ENCODE measurements around the gene SLC33A1.
"Not testable (repeated sequence)": the region's sequence is repeated elsewhere in the genome, so short reads cannot be mapped to it uniquely, and the experiment has no call there.

The SLC33A1 gene

DNA sequence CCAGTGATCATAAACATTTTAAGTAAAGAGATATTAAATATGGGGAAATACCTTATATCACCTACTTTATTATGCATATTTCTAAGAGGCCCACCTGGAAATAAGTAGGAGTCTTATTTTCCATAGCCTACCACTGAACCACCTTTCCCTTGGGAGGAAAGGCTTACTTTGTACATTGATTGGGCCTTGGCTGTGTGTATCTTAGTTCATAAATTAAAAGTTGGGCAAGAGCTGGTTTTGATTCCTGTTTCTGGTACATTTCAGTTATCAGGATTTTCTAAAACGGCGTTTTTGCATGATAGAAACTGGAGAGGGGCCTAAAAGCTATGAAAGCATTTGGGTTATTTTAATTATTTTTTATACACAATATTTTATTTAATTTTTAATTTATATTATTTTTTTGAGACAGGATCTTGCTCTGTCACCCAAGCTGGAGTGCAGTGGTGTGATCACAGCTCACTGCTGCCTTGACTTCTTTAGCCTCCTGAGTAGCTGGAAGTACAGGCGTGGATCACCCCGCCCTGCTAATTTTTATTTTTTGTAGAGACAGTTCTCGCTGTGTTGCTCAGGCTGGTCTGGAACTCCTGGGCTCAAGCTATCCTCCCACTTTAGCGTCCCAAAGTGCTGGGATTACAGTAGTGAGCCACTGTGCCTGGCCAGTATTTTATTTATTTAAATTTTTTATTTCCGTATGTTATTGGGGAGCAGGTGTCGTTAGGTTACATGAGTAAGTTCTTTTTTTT, 18.8 kb upstream of the SLC33A1 start:
- no peak for TF ChIP-seq CTCF (IDR thresholded peaks at IDR 0.05; ENCODE audit: low read depth, low read length, missing control alignments)
- DNase-seq (ENCODE audit: extremely low read depth, low read depth), result no peak
- H3K4me3 ChIP-seq (replicated peaks; ENCODE audit: low read depth, low read length), result peak overlapping the region; percentile 89

DNA sequence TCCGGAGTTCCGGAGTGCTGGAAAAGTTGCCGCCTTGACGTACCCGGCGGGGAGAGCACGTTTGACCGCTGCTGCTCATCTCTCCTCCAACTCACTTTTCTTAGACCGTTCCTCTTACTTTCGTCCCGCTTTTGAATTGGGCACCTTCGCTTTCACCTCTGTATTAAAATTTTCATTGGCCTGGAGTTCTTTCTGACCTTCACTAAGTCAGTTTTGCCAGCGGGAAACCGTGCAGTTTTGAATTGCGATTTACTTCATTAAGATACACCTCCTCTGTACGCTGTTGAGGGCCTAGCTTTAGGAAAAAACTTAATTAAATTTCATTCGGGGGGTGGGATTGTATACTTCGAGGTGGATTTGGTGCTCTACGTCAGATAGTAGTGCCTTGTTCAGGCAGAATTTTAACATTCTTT, 17.5 kb upstream of the SLC33A1 start:
- DNase-seq (ENCODE audit: extremely low read depth, low read depth), result no peak
- TF ChIP-seq CTCF (IDR thresholded peaks at IDR 0.05; ENCODE audit: low read depth, low read length, missing control alignments), result no peak
- H3K4me3 ChIP-seq (replicated peaks; ENCODE audit: low read depth, low read length), result peak overlapping the region; percentile 89

DNA sequence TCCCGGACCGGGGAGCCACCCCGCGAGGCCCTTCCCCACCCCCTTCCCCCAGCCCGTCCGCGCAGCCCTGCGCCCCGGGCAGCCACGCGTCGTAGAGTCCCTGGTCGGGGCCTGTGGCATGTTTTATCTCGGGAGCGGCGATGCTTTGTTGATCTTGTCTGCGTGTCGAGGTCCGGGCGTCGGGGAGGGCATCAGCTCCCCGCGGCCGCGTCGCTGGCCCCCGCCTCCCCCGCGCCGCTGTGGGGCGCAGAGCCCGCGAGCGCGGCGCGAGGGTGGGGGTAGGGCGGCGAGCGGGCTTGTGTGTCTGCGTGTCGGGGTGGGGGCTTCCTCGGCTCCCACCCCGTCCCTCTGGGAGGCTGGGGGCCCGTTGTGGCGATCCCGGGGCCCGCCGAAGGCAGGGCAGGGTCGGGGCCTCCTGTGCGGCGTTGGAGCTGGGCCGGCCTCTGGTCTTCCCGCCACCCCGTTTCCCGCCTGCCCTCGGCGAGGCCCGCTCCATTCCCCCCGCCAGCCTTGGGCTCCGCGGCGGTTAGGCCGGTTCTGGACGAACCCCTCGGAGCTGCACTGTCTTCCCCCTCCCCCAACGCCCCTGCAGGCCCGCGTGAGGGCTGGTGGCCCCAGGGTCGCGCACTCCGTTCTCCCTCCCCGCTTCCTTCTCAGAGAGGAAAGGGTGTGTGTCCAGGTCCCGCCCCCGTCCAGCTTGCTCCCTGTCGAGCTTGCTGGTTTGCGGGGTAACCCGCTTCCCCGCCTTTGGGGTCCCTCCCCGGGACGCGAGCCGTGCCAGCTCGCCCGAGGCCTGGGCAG, 16.9 kb upstream of the SLC33A1 start:
- no peak for DNase-seq (ENCODE audit: extremely low read depth, low read depth)
- no peak for TF ChIP-seq CTCF (IDR thresholded peaks at IDR 0.05; ENCODE audit: low read depth, low read length, missing control alignments)
- peak overlapping the region; percentile 89 for H3K4me3 ChIP-seq (replicated peaks; ENCODE audit: low read depth, low read length)

DNA sequence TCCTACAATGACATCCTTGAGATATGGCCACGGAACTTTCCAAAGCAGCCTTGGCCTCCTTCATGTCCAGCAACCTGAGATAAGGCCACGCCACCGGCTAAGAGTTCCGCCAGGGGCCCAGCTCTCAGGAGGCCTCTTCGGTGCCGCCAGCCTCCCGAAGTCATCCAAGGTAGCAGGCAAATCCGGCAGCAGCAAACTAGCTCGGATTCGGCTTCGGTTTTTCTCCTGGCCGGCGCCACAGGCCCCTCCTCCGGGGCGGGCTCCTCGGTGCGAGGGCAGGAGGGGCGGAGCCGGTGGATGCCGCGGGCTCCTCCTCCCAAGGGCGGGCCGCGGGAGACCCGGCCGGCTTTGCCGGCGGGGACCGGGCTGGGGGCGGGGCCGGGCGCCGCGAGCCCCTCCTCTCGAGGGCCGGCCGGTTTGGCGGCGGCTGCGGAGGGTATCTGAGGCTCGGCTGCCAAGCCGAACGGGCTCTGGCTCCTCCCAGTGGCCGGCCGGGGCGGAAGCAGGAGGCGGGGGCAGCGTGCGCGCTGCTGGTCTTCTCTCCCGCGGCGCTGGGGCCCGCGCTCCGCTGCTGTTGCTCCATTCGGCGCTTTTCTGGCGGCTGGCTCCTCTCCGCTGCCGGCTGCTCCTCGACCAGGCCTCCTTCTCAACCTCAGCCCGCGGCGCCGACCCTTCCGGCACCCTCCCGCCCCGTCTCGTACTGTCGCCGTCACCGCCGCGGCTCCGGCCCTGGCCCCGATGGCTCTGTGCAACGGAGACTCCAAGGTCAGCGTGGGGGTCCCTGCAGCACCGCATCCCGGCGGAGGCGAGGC, 16.1 kb upstream of the SLC33A1 start, which contains the start of gene GMPS:
Gene GMPS, plus strand, starts transcription at position 518 of the 812 bp plus-strand sequence. Its CDS starts 221 bp downstream, at position 739.
- DNase-seq (ENCODE audit: extremely low read depth, low read depth), result peak; percentile 61
- TF ChIP-seq CTCF (IDR thresholded peaks at IDR 0.05; ENCODE audit: low read depth, low read length, missing control alignments), result peak; percentile 7
- peak within 1 kb of the TSS; percentile 89 for H3K4me3 ChIP-seq (replicated peaks; ENCODE audit: low read depth, low read length)

GRCh38 chr3:155869691-155870090, 15.5 kb upstream of the SLC33A1 start:
- peak overlapping the region; percentile 89 for H3K4me3 ChIP-seq (replicated peaks; ENCODE audit: low read depth, low read length)
- no peak for TF ChIP-seq CTCF (IDR thresholded peaks at IDR 0.05; ENCODE audit: low read depth, low read length, missing control alignments)
- no peak for DNase-seq (ENCODE audit: extremely low read depth, low read depth)

DNA sequence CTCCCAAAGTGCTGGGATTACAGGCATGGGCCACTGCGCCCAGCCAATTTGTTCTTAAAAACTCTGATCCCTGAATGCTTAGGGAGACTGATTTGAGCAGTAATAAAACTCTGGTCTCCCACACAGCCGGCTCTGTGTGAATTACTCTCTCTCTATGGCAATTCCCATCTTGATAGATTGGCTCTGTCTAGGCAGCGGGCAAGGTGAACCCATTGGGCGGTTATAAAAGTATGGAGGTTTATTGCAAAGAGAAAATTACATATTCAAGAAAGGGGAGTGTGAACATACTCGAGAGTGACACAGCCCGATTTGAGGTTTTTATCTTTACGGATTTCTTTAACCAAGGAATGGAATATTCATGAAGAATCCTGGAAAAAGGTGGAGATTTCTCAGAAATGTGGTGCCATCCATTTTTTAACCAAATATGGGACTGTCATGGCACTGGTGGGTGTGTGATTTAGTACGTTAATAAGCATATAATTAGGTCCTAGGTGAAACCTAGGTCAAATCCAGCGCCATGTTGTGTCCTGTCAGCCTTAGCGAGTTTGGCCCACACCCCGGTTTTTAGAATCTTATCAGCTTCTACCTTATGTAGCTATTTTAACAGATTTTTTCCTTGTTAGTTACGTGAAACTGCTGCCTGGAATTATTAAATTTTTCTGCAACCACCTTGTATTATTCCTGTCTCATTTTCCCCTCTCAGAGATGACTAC, 9.0 kb upstream of the SLC33A1 start:
- TF ChIP-seq CTCF (IDR thresholded peaks at IDR 0.05; ENCODE audit: low read depth, low read length, missing control alignments), result no peak
- no peak overlapping the region for H3K4me3 ChIP-seq (replicated peaks; ENCODE audit: low read depth, low read length)
- DNase-seq (ENCODE audit: extremely low read depth, low read depth), result no peak

- H3K4me3 ChIP-seq (replicated peaks; ENCODE audit: low read depth, low read length), result not testable (repeated sequence)
- DNase-seq (ENCODE audit: extremely low read depth, low read depth), result peak; percentile 52
These were observed 8.2 kb upstream of the SLC33A1 start for GRCh38 chr3:155862290-155862982.
